ENCODE data around the gene MRPL51.
A peak's percentile ranks its signal among the peaks of the same experiment; 100 is the strongest.

MRPL51 gene

DNA sequence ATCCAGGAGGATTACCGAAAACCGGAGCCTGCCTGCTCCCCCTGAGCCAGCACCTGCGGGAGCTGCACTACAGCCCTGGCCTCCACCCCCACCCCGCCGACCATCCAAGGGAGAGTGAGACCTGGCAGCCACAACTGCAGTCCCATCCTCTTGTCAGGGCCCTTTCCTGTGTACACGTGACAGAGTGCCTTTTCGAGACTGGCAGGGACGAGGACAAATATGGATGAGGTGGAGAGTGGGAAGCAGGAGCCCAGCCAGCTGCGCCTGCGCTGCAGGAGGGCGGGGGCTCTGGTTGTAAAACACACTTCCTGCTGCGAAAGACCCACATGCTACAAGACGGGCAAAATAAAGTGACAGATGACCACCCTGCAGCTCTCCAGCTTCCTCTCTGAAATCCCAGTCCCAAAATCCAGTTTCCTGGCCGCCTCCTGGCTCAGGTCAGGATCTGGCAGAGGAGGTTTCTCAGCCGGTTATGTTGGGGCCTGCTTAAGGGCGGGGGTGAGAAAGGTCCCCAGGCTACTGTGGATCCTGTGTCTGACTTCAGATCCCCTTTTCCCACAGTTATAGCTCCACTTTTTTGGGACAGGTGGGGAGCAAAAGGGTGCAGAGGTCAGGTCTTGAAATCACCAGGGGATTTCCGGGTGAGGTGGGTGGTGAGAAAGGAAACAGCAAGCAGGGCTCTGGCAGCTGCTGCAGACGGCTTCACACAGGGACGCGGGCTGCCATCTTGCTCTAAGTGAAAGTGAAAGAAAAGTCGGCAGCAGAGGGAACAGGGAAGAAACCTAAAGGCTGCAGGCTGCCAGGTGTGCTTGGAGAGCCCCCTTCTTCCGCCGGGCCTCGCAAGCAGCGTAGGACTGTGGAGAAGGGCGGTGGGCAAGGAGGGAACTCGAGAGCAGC lies 41.5 kb downstream of the MRPL51 start, which contains the start of gene TAPBPL:
TSS of gene TAPBPL (plus strand) at position 695 of the 897 bp plus-strand sequence. CDS start 207 bp downstream, outside the sequence.
- Histone ChIP-seq H3K4me3 (ENCODE audit: low read length) (peak within 1 kb of the TSS; percentile 39), H3K27ac (ENCODE audit: low read length) (peak within 1 kb of the TSS; percentile 84), H3K9me3 (ENCODE audit: control insufficient read depth, low read depth, low read length) (no peaks in the 10 kb centered on the region), H3K9ac (ENCODE audit: low read length) (peak within 1 kb of the TSS; percentile 68), H3K36me3 (ENCODE audit: control insufficient read depth, low read depth, low read length) (no peaks in the 10 kb centered on the region), H3K4me1 (ENCODE audit: control insufficient read depth, low read depth, low read length) (peaks cover 33% of the 10 kb centered on the region), H3K27me3 (ENCODE audit: control insufficient read depth, insufficient read depth, low read length) (no peaks in the 10 kb centered on the region)

DNA sequence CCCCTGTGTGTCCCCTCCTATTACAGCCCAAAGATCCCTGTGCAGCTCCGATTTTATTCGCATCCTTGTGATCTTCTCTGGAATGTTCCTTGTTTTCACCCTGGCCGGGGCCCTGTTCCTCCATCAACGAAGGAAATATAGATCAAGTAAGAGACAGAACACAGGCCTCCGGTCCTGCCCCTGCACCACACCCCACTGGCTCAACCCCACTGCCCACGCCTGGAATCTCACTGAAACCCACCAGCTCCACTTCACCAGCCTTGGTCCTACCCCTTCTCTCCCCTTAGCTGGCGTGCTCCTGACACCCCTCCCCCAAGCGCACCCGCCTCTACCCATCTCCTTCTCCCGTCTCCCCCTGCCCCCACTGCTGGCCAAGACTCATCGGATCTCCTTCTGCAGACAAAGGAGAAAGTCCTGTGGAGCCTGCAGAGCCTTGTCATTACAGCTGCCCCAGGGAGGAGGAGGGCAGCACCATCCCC lies 42.2 kb downstream of the MRPL51 start:
- Histone ChIP-seq H3K27me3 (ENCODE audit: control insufficient read depth, insufficient read depth, low read length) (no peaks in the 10 kb centered on the region), H3K4me3 (ENCODE audit: low read length) (peak overlapping the region; percentile 39), H3K27ac (ENCODE audit: low read length) (peak overlapping the region; percentile 84), H3K9me3 (ENCODE audit: control insufficient read depth, low read depth, low read length) (no peaks in the 10 kb centered on the region), H3K36me3 (ENCODE audit: control insufficient read depth, low read depth, low read length) (no peaks in the 10 kb centered on the region), H3K9ac (ENCODE audit: low read length) (peak overlapping the region; percentile 68), H3K4me1 (ENCODE audit: control insufficient read depth, low read depth, low read length) (peaks cover 33% of the 10 kb centered on the region)

DNA sequence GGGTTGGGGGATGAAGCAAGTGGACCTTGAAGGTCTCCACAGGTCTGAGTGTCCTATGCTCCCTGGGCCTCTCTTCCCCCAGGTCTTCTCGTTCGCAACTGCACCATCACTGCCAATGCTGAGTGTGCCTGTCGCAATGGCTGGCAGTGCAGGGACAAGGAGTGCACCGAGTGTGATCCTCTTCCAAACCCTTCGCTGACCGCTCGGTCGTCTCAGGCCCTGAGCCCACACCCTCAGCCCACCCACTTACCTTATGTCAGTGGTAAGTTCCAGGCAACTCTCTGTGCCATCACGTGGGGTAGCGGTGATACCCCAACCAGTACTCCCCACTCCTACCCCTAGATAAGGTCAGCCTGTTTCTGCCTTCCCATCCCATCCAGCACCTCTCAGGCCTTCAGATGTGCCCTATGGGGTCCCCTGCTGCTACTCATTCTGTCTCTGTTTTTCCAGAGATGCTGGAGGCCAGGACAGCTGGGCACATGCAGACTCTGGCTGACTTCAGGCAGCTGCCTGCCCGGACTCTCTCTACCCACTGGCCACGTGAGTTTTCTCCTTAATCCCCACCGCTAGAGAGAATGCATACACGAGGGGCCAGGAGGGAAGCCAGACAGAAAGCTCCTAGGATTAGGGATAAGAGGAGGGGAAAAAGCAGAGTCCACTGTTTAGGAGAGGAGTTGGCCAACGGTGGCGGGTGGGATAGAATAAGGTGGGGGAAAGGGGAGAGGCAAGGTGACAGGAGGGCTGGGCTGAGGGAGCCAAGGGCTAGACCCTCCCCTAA lies 42.8 kb downstream of the MRPL51 start:
- Histone ChIP-seq H3K4me1 (ENCODE audit: control insufficient read depth, low read depth, low read length) (peaks cover 33% of the 10 kb centered on the region), H3K9ac (ENCODE audit: low read length) (peak overlapping the region; percentile 68)

DNA sequence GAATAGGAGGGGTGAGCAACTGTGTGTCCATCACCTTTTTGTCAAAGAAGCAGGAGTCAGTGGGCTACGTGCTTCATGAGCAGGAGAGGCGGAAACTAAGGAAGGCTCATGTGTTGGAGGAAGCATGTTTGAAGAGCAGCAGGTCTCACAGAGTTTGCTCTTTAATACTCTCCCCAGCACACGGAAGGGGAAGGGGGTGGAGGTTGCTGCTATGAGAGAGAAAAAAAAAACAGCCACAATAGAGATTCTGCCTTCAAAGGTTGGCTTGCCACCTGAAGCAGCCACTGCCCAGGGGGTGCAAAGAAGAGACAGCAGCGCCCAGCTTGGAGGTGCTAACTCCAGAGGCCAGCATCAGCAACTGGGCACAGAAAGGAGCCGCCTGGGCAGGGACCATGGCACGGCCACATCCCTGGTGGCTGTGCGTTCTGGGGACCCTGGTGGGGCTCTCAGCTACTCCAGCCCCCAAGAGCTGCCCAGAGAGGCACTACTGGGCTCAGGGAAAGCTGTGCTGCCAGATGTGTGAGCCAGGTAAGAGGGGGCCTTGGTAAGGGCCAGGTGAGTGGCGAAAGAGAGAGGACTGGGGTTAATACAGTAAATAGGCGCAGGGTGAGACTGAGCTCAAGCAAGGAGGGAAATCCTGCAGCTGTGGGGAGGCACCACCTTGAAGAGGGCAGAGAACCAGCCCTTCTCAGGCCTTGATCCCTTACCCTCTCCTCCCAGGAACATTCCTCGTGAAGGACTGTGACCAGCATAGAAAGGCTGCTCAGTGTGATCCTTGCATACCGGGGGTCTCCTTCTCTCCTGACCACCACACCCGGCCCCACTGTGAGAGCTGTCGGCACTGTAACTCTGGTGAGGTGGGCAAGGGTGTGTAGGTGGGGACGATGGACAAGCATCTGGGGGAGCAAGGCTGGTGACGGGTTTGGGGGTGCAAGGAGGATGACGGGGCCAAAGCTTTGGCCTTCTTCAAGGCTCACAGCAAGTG lies 48.1 kb downstream of the MRPL51 start, which contains the start of gene CD27:
TSS of gene CD27 (plus strand) at position 252 of the 985 bp plus-strand sequence. CDS start at position 393, 141 bp downstream.
- Histone ChIP-seq H3K9ac (ENCODE audit: low read length) (no peak within 1 kb of the TSS), H3K36me3 (ENCODE audit: control insufficient read depth, low read depth, low read length) (no peaks in the 10 kb centered on the region), H3K27me3 (ENCODE audit: control insufficient read depth, insufficient read depth, low read length) (no peaks in the 10 kb centered on the region), H3K27ac (ENCODE audit: low read length) (no peak within 1 kb of the TSS), H3K4me3 (ENCODE audit: low read length) (no peak within 1 kb of the TSS), H3K9me3 (ENCODE audit: control insufficient read depth, low read depth, low read length) (no peaks in the 10 kb centered on the region), H3K4me1 (ENCODE audit: control insufficient read depth, low read depth, low read length) (peaks cover under 1% of the 10 kb centered on the region)

More for the DNA sequence above, 42.8 kb downstream of the MRPL51 start:
- Histone ChIP-seq H3K27ac (ENCODE audit: low read length) (peak overlapping the region; percentile 84), H3K4me3 (ENCODE audit: low read length) (peak overlapping the region; percentile 39), H3K9me3 (ENCODE audit: control insufficient read depth, low read depth, low read length) (no peaks in the 10 kb centered on the region), H3K36me3 (ENCODE audit: control insufficient read depth, low read depth, low read length) (no peaks in the 10 kb centered on the region), H3K27me3 (ENCODE audit: control insufficient read depth, insufficient read depth, low read length) (no peaks in the 10 kb centered on the region)

DNA sequence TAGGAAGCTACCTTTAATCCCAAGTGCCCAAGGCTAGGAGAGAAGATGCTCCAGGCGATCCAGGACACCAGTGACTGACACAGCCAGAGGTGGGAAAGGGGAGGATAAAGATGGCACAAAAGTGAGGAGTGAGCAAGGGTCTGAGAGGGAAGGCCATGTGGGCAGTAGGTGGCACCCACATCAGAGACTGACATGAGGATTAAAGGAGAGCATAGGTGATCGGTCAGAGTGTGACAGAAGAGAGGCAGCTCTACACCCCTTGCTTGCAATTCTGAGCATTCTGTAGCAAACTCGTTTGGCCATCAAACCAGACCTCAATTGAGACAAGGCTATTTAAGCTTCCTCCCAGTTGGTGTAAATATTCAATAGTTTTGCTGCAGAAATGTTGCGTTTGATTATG lies 49.0 kb downstream of the MRPL51 start:
- H3K9ac ChIP-seq (ENCODE audit: low read length), result no peak overlapping the region
- H3K9me3 ChIP-seq (ENCODE audit: control insufficient read depth, low read depth, low read length), result no peaks in the 10 kb centered on the region
- H3K36me3 ChIP-seq (ENCODE audit: control insufficient read depth, low read depth, low read length), result no peaks in the 10 kb centered on the region
- no peaks in the 10 kb centered on the region for H3K27me3 ChIP-seq (ENCODE audit: control insufficient read depth, insufficient read depth, low read length)
- H3K27ac ChIP-seq (ENCODE audit: low read length), result no peak overlapping the region
- H3K4me3 ChIP-seq (ENCODE audit: low read length), result no peak overlapping the region
- no peaks in the 10 kb centered on the region for H3K4me1 ChIP-seq (ENCODE audit: control insufficient read depth, low read depth, low read length)

DNA sequence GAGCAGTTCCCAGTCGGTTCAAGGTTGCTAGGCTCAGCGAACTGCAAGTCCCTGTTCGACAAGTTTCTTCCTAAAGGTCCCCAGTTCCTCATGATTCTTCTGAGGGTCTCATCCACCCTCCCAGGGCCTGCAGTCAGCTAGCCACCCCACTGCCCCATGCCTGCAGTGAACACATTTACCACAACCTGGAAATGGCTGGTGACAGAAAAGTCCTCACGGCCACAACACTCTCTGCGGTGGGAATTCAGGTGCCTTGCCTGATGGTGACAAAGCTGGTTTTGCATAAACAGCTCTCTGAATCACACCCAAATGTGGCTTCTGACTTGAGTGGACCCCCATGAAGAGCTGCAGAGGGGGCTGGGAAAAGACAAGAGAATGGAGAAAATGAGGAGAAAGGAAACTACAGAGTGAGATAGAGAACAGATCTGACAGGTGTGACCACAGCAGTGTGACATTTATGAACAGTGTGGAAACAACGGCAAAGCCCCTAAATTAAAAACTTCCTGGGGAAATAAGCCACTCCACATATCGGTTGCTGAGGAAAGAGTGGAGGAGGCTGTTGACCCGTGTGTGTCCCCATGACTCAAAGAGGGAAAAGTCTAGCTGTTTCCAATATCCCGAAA lies 49.6 kb downstream of the MRPL51 start:
- H3K4me1 ChIP-seq (ENCODE audit: control insufficient read depth, low read depth, low read length), result no peaks in the 10 kb centered on the region
- no peaks in the 10 kb centered on the region for H3K27me3 ChIP-seq (ENCODE audit: control insufficient read depth, insufficient read depth, low read length)
- H3K27ac ChIP-seq (ENCODE audit: low read length), result no peak overlapping the region
- no peaks in the 10 kb centered on the region for H3K36me3 ChIP-seq (ENCODE audit: control insufficient read depth, low read depth, low read length)
- H3K9me3 ChIP-seq (ENCODE audit: control insufficient read depth, low read depth, low read length), result no peaks in the 10 kb centered on the region
- H3K9ac ChIP-seq (ENCODE audit: low read length), result no peak overlapping the region
- no peak overlapping the region for H3K4me3 ChIP-seq (ENCODE audit: low read length)

DNA sequence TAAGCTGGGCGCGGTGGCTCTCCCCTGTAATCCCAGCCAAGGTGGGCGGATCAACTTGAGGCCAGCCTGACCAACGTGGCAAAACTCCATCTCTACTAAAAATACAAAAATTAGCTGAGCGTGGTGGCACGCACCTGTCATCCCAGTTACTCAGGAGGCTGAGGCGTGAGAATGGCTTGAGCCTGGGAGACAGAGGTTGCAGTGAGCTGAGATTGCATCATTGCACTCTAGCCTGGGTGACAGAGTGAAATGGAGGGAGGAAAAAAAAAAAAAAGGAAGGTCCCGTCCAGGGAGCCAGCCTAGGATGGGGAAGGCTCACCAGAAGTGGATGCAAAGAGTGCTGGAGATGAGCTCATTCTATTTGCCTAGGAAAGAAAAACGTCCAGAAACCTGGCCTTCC lies 50.2 kb downstream of the MRPL51 start:
- Histone ChIP-seq H3K4me3 (ENCODE audit: low read length) (no peak overlapping the region), H3K4me1 (ENCODE audit: control insufficient read depth, low read depth, low read length) (no peaks in the 10 kb centered on the region), H3K9ac (ENCODE audit: low read length) (no peak overlapping the region), H3K27ac (ENCODE audit: low read length) (no peak overlapping the region), H3K27me3 (ENCODE audit: control insufficient read depth, insufficient read depth, low read length) (no peaks in the 10 kb centered on the region), H3K36me3 (ENCODE audit: control insufficient read depth, low read depth, low read length) (no peaks in the 10 kb centered on the region), H3K9me3 (ENCODE audit: control insufficient read depth, low read depth, low read length) (no peaks in the 10 kb centered on the region)
